ENCODE data around the gene HNRNPLL. TPM values are rescaled to one million over a fixed set of nuclear protein-coding genes. Genes with fewer than 3 reads are reported as not detected.

The HNRNPLL gene
- polyA plus RNA-seq, 6 donors from 2014 or later = 3.6 to 13.4 (median 8.9) TPM

GRCh38 chr2:38523728-38524437, 78.8 kb downstream of the HNRNPLL start:
- H3K4me3 Mint-ChIP-seq = no peak overlapping the region
- DNase-seq (no peak), ATAC-seq (ENCODE audit: low read depth in 2 of 2) (no peak)
- no peaks in the 10 kb centered on the region for H3K36me3 Mint-ChIP-seq
- no peaks in the 10 kb centered on the region for H3K9me3 Mint-ChIP-seq
- H3K27me3 Mint-ChIP-seq = peaks cover 11 to 20% (median 19%) of the 10 kb centered on the region in 3 donors
- peaks cover 2 to 17% (median 11%) of the 10 kb centered on the region in 3 donors for H3K4me1 Mint-ChIP-seq
- H3K27ac Mint-ChIP-seq = no peak overlapping the region

DNA sequence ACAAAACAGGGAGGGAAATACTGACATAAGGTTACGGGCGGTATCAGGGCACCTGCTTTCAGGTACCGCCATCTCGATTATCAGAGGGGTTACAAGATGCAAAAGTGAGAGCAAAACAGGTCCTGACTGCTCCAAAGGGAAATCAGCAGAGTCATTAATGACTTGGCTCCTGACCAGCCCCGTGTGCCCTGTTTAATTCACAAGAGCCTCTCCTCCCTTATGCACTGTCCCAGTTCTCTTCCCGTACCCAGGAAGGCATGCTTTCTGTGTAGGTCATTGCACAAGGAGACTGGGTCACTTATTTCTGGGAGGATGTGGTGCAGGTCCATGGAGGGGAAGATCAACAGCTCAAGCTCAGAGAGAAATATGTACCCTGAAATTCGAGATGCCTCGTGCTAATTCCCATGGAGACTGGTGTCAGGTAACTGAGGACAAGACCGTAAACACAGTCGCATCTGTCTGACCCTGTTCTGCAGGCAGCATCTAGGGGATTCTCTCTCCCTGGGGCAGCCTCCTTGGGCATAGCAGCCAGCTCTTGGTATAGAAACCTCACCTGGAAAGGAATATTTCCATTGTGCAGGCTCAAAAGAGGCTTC, 79.9 kb downstream of the HNRNPLL start:
- Mint-ChIP-seq H3K36me3 (no peaks in the 10 kb centered on the region), H3K27me3 (peaks cover under 1 to 15% (median 13%) of the 10 kb centered on the region in 3 donors), H3K27ac (no peak overlapping the region), H3K4me1 (peaks cover 0 to 9% (median 8%) of the 10 kb centered on the region in 3 donors), H3K9me3 (no peaks in the 10 kb centered on the region), H3K4me3 (no peak overlapping the region)
- no peak for DNase-seq
- no peak for ATAC-seq (ENCODE audit: low read depth in 2 of 2)

DNA sequence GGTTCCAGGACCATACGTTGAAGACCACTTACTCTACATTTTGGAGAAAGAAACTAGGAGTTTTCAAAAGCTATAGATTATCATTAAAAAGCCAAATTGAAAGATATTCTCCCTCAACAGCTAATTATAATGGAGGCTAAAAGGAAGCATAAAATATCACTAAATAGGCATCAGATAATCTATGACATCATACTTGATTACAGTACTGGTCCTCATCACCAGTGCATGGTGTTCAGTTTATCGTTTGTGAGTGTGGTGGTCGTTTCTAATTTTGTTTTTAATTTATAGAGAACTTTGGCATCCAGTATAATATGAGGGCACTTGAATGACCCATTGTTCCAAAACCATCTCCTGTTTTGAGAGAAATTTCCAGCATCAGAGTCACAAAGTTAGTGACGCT, 80.9 kb downstream of the HNRNPLL start:
- Mint-ChIP-seq H3K4me1 (peaks cover 0 to 9% (median 8%) of the 10 kb centered on the region in 3 donors), H3K4me3 (no peak overlapping the region), H3K9me3 (no peaks in the 10 kb centered on the region)

DNA sequence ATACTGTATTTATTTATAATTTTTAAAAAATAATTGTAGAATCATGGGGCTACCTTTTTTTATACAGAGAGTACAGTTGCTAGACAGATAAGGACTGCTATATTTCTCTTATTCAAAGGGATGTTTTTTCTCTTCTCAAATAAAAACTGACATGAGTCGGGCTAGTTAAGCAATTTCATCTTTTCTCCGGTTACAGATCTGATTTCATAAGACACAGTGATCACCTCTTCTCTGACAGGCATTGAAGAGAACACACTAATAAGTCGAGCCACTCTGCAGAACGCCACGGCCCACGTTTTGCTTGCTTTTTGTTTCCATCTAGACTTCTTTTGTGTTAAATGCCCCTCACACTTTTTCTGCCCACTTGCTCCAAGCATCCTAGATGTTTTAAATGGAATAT, 85.4 kb downstream of the HNRNPLL start:
- no peak for ATAC-seq (ENCODE audit: low read depth in 2 of 2)
- Mint-ChIP-seq H3K27ac (no peak overlapping the region), H3K27me3 (peaks cover 12 to 19% (median 15%) of the 10 kb centered on the region in 3 donors), H3K4me1 (no peaks in the 10 kb centered on the region), H3K36me3 (no peaks in the 10 kb centered on the region), H3K9me3 (no peaks in the 10 kb centered on the region), H3K4me3 (no peak overlapping the region)
- no peak for DNase-seq

More for the DNA sequence above, 80.9 kb downstream of the HNRNPLL start:
- DNase-seq (no peak), ATAC-seq (ENCODE audit: low read depth in 2 of 2) (no peak)
- Mint-ChIP-seq H3K27ac (no peak overlapping the region), H3K36me3 (no peaks in the 10 kb centered on the region), H3K27me3 (peaks cover under 1 to 18% (median 13%) of the 10 kb centered on the region in 3 donors)

- Mint-ChIP-seq H3K27me3 (peaks cover 12 to 19% (median 15%) of the 10 kb centered on the region in 3 donors), H3K4me3 (no peak overlapping the region), H3K27ac (peak overlapping the region in 1 of 6 donors; percentile 18), H3K9me3 (no peaks in the 10 kb centered on the region), H3K36me3 (no peaks in the 10 kb centered on the region), H3K4me1 (no peaks in the 10 kb centered on the region)
- ATAC-seq (ENCODE audit: low read depth in 2 of 2) (no peak), DNase-seq (no peak)
These were observed 86.2 kb downstream of the HNRNPLL start for GRCh38 chr2:38516526-38516925.

DNA sequence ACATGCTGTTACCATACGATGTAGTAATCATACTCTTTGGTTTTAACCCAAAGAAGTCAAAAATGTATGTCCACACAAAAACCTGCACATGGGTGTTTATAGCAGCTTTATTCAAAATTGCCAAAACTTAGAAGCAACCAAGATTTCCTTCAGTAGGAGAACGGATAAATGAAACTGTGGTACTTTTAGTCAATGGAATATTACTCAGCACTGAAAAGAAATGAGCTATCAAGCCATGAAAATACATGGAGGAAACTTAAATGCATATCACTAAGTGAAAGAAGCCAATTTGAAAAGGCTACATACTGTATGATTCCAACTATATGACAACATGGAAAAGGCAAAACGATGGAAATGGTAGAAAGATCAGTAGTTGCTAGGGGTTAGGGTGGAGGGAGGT, 86.6 kb downstream of the HNRNPLL start:
- DNase-seq (no peak), ATAC-seq (ENCODE audit: low read depth in 2 of 2) (no peak)
- H3K27me3 Mint-ChIP-seq = peaks cover 13 to 19% (median 15%) of the 10 kb centered on the region in 3 donors
- H3K4me1 Mint-ChIP-seq = no peaks in the 10 kb centered on the region
- no peak overlapping the region for H3K4me3 Mint-ChIP-seq
- H3K27ac Mint-ChIP-seq = no peak overlapping the region
- H3K36me3 Mint-ChIP-seq = no peaks in the 10 kb centered on the region
- H3K9me3 Mint-ChIP-seq = no peaks in the 10 kb centered on the region

- peak overlapping the region in 1 of 6 donors; percentile 12 for H3K27ac Mint-ChIP-seq
- no peaks in the 10 kb centered on the region for H3K36me3 Mint-ChIP-seq
- DNase-seq (no peak), ATAC-seq (ENCODE audit: low read depth in 2 of 2) (no peak)
- no peaks in the 10 kb centered on the region for H3K9me3 Mint-ChIP-seq
- no peak overlapping the region for H3K4me3 Mint-ChIP-seq
- H3K4me1 Mint-ChIP-seq = no peaks in the 10 kb centered on the region
- peaks cover 12 to 20% (median 19%) of the 10 kb centered on the region in 3 donors for H3K27me3 Mint-ChIP-seq
These were observed 87.3 kb downstream of the HNRNPLL start for GRCh38 chr2:38515155-38516074.

DNA sequence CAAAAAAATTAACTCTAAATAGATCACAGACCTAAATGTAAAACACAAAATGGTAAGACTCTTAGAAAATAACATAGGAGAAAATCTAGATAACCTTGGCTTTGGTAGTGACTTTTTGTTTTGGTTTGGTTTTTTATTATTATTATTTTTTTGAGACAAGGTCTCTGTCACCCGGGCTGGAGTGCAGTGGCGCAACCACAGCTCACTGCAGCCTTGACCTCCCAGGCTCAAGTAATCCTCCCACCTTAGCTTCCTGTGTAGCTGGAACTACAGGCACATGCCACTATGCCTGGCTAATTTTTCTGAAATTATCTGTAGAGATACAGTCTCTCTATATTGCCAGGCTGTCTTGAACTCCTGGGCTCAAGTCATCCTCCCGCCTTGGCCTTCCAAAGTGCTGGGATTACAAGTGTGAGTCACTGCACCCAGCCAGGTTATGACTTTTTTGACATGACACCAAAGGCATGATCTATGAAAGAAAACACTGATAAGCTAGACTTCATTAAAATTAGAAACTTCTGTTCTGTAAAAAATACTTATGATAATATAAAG, 88.0 kb downstream of the HNRNPLL start:
- no peaks in the 10 kb centered on the region for H3K4me1 Mint-ChIP-seq
- H3K4me3 Mint-ChIP-seq = no peak overlapping the region
- DNase-seq (no peak), ATAC-seq (ENCODE audit: low read depth in 2 of 2) (no peak)
- peaks cover 11 to 21% (median 19%) of the 10 kb centered on the region in 3 donors for H3K27me3 Mint-ChIP-seq
- H3K27ac Mint-ChIP-seq = peak overlapping the region in 1 of 6 donors; percentile 12
- no peaks in the 10 kb centered on the region for H3K9me3 Mint-ChIP-seq
- H3K36me3 Mint-ChIP-seq = no peaks in the 10 kb centered on the region

- no peak overlapping the region for H3K27ac Mint-ChIP-seq
- H3K36me3 Mint-ChIP-seq = no peaks in the 10 kb centered on the region
- H3K4me3 Mint-ChIP-seq = no peak overlapping the region
- ATAC-seq (ENCODE audit: low read depth in 2 of 2) (no peak), DNase-seq (no peak)
- peaks cover 0 to 5% (median 4%) of the 10 kb centered on the region in 3 donors for H3K4me1 Mint-ChIP-seq
- peaks cover 13 to 21% (median 19%) of the 10 kb centered on the region in 3 donors for H3K27me3 Mint-ChIP-seq
- peaks cover 0 to 1% (median 0%) of the 10 kb centered on the region in 7 donors for H3K9me3 Mint-ChIP-seq
These were observed 90.5 kb downstream of the HNRNPLL start for GRCh38 chr2:38512211-38512610.

Other genes with a start within 250 kb of the HNRNPLL start
- gene ATL2, start 225.7 kb downstream of the HNRNPLL start, polyA plus RNA-seq (ENCODE audit: low read depth in 6 of 6) = 10 to 100 TPM; 14.0 to 42.0 (median 22.6) TPM
- 10 to 100 TPM in 4 of 6 donors, 1 to 10 TPM in 2; 7.4 to 12.1 (median 10.5) TPM for gene GALM, start 63.2 kb upstream of the HNRNPLL start, polyA plus RNA-seq (ENCODE audit: low read depth in 6 of 6)
- 100 to 1,000 TPM; 164 to 306 (median 228) TPM for gene SRSF7, start 148.4 kb upstream of the HNRNPLL start, polyA plus RNA-seq (ENCODE audit: low read depth in 6 of 6)
- gene GEMIN6, start 175.3 kb upstream of the HNRNPLL start, polyA plus RNA-seq (ENCODE audit: low read depth in 6 of 6) = 10 to 100 TPM in 4 of 6 donors, 1 to 10 TPM in 2; 5.7 to 17.9 (median 14.9) TPM

All from naive B cell (primary cell).